SU-DHL-6 (cell line): ENCODE results near the gene KPNA2.

Experiments used
- EZH2phosphoT487 ChIP-seq: fragments of 200-600 bp; sonication (generic), shearing (Covaris generic); conservative IDR thresholded peaks from 2 replicates; pipeline ENCODE4 v1.6.1; 2018; ENCODE audit warnings: mild to moderate bottlenecking, antibody characterized with exemption, low read length, moderate library complexity, mixed read lengths
- TF ChIP-seq, protein P1 (sequence below): fragments of 200-600 bp; sonication (generic); IDR thresholded peaks from one replicate; pipeline ENCODE4 v1.5.1; 2017; ENCODE audit warnings: antibody characterized with exemption, mild to moderate bottlenecking, low read length, moderate library complexity; ENCODE audit not compliant: insufficient read depth, poor library complexity, severe bottlenecking

DNA sequence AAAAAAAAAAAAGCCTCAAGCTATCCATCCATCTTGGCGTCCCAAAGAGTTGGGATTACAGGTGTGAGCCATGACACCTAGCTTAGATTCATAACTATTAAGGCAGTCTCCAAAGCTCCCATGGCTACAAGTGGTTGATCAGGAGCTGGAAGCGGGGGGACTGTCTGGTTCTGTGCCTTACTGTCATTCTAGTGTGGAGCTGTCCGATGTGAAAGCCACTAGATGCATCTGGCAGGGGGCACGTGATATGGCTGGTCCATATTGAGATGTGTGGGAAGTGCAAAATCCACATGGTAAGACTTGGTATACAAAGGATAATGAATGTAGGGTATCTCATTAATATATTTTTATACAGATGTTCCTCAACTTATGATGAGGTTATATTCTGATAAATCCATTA lies 38.7 kb downstream of the KPNA2 start:
- TF ChIP-seq, protein P1, sequence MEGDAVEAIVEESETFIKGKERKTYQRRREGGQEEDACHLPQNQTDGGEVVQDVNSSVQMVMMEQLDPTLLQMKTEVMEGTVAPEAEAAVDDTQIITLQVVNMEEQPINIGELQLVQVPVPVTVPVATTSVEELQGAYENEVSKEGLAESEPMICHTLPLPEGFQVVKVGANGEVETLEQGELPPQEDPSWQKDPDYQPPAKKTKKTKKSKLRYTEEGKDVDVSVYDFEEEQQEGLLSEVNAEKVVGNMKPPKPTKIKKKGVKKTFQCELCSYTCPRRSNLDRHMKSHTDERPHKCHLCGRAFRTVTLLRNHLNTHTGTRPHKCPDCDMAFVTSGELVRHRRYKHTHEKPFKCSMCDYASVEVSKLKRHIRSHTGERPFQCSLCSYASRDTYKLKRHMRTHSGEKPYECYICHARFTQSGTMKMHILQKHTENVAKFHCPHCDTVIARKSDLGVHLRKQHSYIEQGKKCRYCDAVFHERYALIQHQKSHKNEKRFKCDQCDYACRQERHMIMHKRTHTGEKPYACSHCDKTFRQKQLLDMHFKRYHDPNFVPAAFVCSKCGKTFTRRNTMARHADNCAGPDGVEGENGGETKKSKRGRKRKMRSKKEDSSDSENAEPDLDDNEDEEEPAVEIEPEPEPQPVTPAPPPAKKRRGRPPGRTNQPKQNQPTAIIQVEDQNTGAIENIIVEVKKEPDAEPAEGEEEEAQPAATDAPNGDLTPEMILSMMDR, result no peak
- TF ChIP-seq EZH2phosphoT487, result no peak
